NCI-H2227 (cell line): Measurements from ENCODE around the gene ZNF345.

Experiments used
- DNase-seq: peaks from one replicate; lab custom pipeline; 2025; ENCODE audit not compliant: unreplicated experiment; lab: John Stamatoyannopoulos, UW

ZNF345 gene

DNA sequence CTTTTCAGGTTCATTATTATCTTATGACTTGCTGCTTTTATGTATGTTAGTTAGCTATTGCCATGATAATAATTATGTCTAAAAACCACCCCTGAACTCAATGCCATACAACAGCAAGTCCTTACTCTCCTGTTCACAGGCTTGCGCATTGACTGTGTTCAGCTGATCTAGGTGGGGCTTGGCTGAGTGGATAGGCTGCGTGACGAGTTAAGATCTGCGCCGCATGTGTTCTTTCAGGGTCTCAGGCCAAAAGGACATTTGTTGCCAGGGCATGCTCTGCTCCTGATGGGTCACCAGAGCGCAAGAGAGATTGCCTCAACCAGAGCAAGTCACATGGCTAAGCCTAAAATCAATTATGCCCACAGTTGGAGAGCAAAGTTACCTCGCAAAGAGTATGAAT is 66.3 kb downstream of the ZNF345 start:
- DNase-seq: peak; percentile 16

DNA sequence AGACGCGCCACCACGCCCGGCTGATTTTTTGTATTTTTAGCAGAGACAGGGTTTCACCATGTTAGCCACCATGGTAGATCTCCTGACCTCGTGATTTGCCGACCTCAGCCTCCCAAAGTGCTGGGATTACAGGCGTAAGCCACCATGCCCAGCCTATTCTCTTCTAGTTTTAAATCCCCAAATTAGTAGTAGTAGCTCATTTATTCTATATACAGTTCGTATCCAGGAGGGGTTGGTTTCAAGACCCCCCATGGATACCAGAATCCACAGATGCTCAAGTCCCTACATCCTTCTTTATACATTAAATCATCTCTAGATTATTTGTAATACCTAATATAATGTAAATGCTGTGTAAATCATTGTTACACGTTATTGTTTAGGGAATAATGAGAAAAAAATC is 67.4 kb downstream of the ZNF345 start:
- DNase-seq: no peak
